Endodermal cell (in vitro differentiated cells): Measurements from ENCODE around the gene PCDHA2. TPM values are rescaled to one million over a fixed set of nuclear protein-coding genes. Genes with fewer than 3 reads are reported as not detected.
A peak's percentile ranks its signal among the peaks of the same experiment; 100 is the strongest.
"Not testable (repeated sequence)": the region's sequence is repeated elsewhere in the genome, so short reads cannot be mapped to it uniquely, and the experiment has no call there.

ENCODE experiments used
- DNase-seq: peaks from one replicate; pipeline ENCODE4 v3.0.0-alpha.2; 2017
- H3K27ac ChIP-seq: 2 replicates; pipeline ENCODE4 v1.5.1; 2013; ENCODE audit warnings: mild to moderate bottlenecking, low read depth, low read length, moderate library complexity
- H3K27me3 ChIP-seq: 2 replicates; pipeline ENCODE4 v1.6.1; 2013; ENCODE audit warnings: mild to moderate bottlenecking, low read length, moderate library complexity; ENCODE audit not compliant: insufficient read depth, control insufficient read depth, poor library complexity, severe bottlenecking
- H3K36me3 ChIP-seq: 2 replicates; pipeline ENCODE4 v1.7.0; 2013; ENCODE audit warnings: mild to moderate bottlenecking, low read length, moderate library complexity; ENCODE audit not compliant: control insufficient read depth, insufficient read depth
- H3K4me1 ChIP-seq: one replicate; pipeline ENCODE4 v1.7.0; 2013; ENCODE audit warnings: low read length; ENCODE audit not compliant: control insufficient read depth, insufficient read depth
- H3K4me3 ChIP-seq: 2 replicates; pipeline ENCODE4 v1.5.1; 2013; ENCODE audit warnings: mild to moderate bottlenecking, low read length, moderate library complexity
- H3K9ac ChIP-seq: 2 replicates; pipeline ENCODE4 v1.6.1; 2013; ENCODE audit warnings: mild to moderate bottlenecking, low read length, moderate library complexity; ENCODE audit not compliant: poor library complexity, severe bottlenecking; ENCODE audit errors: extremely low read depth
- H3K9me3 ChIP-seq: 2 replicates; pipeline ENCODE4 v1.6.1; 2013; ENCODE audit warnings: mild to moderate bottlenecking, low read length, moderate library complexity; ENCODE audit not compliant: control insufficient read depth
- H3K27ac Mint-ChIP-seq: 2 replicates; pipeline ENCODE4 v1.8.0; 2020; ENCODE audit warnings: mixed read lengths
- H3K27me3 Mint-ChIP-seq: 2 replicates; pipeline ENCODE4 v1.8.0; 2021; ENCODE audit warnings: mild to moderate bottlenecking, mixed read lengths; ENCODE audit not compliant: insufficient read depth
- H3K36me3 Mint-ChIP-seq: 2 replicates; pipeline ENCODE4 v1.8.0; 2020; ENCODE audit warnings: low read depth, mixed read lengths
- H3K4me1 Mint-ChIP-seq: 2 replicates; pipeline ENCODE4 v1.8.0; 2020; ENCODE audit warnings: mixed read lengths
- H3K4me3 Mint-ChIP-seq: 2 replicates; pipeline ENCODE4 v1.8.0; 2020; ENCODE audit warnings: mild to moderate bottlenecking, moderate library complexity, mixed read lengths
- H3K9me3 Mint-ChIP-seq: 2 replicates; pipeline ENCODE4 v1.8.0; 2020; ENCODE audit warnings: mild to moderate bottlenecking, mixed read lengths
- CTCF ChIP-seq: fragments of 200-600 bp; sonication (generic); conservative IDR thresholded peaks from 2 replicates; pipeline ENCODE4 v1.5.0; 2021; ENCODE audit warnings: antibody characterized with exemption, mild to moderate bottlenecking
- WGBS, 2 experiments: methylation state at CpG; one replicate each; pipeline versions ENCODE4 v1.1.5 to v1.1.7; 2013; ENCODE audit warnings: missing lambda C conversion rate in 2 of 2, mixed read lengths in 1 of 2; ENCODE audit not compliant: insufficient coverage in 1 of 2, insufficient read length in 1 of 2; 5-methylcytosine and 5-hydroxymethylcytosine counted together
- total RNA-seq, 2 donors: library from RNA; stranded (reverse); fragmentation: NEBNext Ultra II Directional in 1 of 2; extraction: Animal tissue kit (Norgen Biotek cat#: 25700) in 1 of 2; gene quantifications; 2 replicates in 1 of 2; 3 replicates in 1 of 2; pipeline ENCODE4 v1.2.1, GENCODE V29; 2021

Gene PCDHA2
- total RNA-seq, 2 donors from 2014 or later, result 1.4 to 2.3 TPM

GRCh38 chr5:140791089-140791488 is 3.6 kb upstream of the PCDHA2 start:
- H3K27me3 Mint-ChIP-seq, result peaks cover 10% of the 10 kb centered on the region
- H3K27ac Mint-ChIP-seq, result no peak overlapping the region
- Histone ChIP-seq H3K4me3 (no peak overlapping the region), H3K27me3 (no peaks in the 10 kb centered on the region), H3K36me3 (no peaks in the 10 kb centered on the region), H3K27ac (no peak overlapping the region), H3K9ac (no peak overlapping the region), H3K9me3 (peaks cover 12% of the 10 kb centered on the region), H3K4me1 (no peaks in the 10 kb centered on the region)
- peaks cover 4% of the 10 kb centered on the region for H3K36me3 Mint-ChIP-seq
- H3K4me3 Mint-ChIP-seq, result no peak overlapping the region
- peaks cover 2% of the 10 kb centered on the region for H3K4me1 Mint-ChIP-seq
- 80 to 85% methylated on average over 1 to 2 of the region's 2 CpGs for WGBS, 2 experiments
- DNase-seq, result no peak
- H3K9me3 Mint-ChIP-seq, result peaks cover 43% of the 10 kb centered on the region
- no peak for TF ChIP-seq CTCF

GRCh38 chr5:140795259-140795641 is 598 bp downstream of the PCDHA2 start:
- Mint-ChIP-seq H3K36me3 (peaks cover 8% of the 10 kb centered on the region), H3K9me3 (peaks cover 7% of the 10 kb centered on the region), H3K27ac (peak overlapping the region; percentile 74), H3K4me3 (peak overlapping the region; percentile 86), H3K4me1 (peaks cover 2% of the 10 kb centered on the region), H3K27me3 (no peaks in the 10 kb centered on the region)
- Histone ChIP-seq H3K9ac (no peak overlapping the region), H3K36me3 (no peaks in the 10 kb centered on the region), H3K4me3 (no peak overlapping the region), H3K27ac (no peak overlapping the region), H3K9me3 (peaks cover 6% of the 10 kb centered on the region), H3K27me3 (no peaks in the 10 kb centered on the region), H3K4me1 (no peaks in the 10 kb centered on the region)
- peak; percentile 70 for TF ChIP-seq CTCF
- 69 to 71% methylated on average over 12 to 15 of the region's 15 CpGs for WGBS, 2 experiments
- DNase-seq, result peak; percentile 75

GRCh38 chr5:140796072-140796717 is 1.5 kb downstream of the PCDHA2 start:
- H3K27me3 Mint-ChIP-seq, H3K9ac ChIP-seq, H3K4me3 ChIP-seq, H3K36me3 ChIP-seq, H3K27ac Mint-ChIP-seq, H3K4me1 ChIP-seq, H3K27ac ChIP-seq, H3K27me3 ChIP-seq, H3K9me3 Mint-ChIP-seq, H3K4me1 Mint-ChIP-seq, H3K4me3 Mint-ChIP-seq, H3K9me3 ChIP-seq: not testable (repeated sequence)
- WGBS, 2 experiments, result 96 to 97% methylated on average over 50 to 71 of the region's 72 CpGs
- DNase-seq, result peak; percentile 34
- peaks cover 10% of the 10 kb centered on the region for H3K36me3 Mint-ChIP-seq

- no peak for TF ChIP-seq CTCF
- H3K27ac ChIP-seq, result no peak overlapping the region
- H3K27me3 ChIP-seq, result no peaks in the 10 kb centered on the region
- Mint-ChIP-seq H3K4me3 (no peak overlapping the region), H3K27me3 (no peaks in the 10 kb centered on the region), H3K36me3 (peaks cover 15% of the 10 kb centered on the region), H3K4me1 (peaks cover 2% of the 10 kb centered on the region), H3K9me3 (peaks cover 11% of the 10 kb centered on the region), H3K27ac (no peak overlapping the region)
- H3K9me3 ChIP-seq, result peaks cover 9% of the 10 kb centered on the region
- no peak overlapping the region for H3K9ac ChIP-seq
- no peak overlapping the region for H3K4me3 ChIP-seq
- DNase-seq, result peak; percentile 36
- 92 to 96% methylated on average over 22 to 39 of the region's 39 CpGs for WGBS, 2 experiments
- H3K4me1 ChIP-seq, result no peaks in the 10 kb centered on the region
- H3K36me3 ChIP-seq, result no peaks in the 10 kb centered on the region
These were observed 2.1 kb downstream of the PCDHA2 start for GRCh38 chr5:140796718-140797095.
